ENCODE results near the gene BLCAP. TPM values are rescaled to one million over a fixed set of nuclear protein-coding genes. Genes with fewer than 3 reads are reported as not detected.

The BLCAP gene
- total RNA-seq, 1 donor from 2014 or later: 111 TPM

DNA sequence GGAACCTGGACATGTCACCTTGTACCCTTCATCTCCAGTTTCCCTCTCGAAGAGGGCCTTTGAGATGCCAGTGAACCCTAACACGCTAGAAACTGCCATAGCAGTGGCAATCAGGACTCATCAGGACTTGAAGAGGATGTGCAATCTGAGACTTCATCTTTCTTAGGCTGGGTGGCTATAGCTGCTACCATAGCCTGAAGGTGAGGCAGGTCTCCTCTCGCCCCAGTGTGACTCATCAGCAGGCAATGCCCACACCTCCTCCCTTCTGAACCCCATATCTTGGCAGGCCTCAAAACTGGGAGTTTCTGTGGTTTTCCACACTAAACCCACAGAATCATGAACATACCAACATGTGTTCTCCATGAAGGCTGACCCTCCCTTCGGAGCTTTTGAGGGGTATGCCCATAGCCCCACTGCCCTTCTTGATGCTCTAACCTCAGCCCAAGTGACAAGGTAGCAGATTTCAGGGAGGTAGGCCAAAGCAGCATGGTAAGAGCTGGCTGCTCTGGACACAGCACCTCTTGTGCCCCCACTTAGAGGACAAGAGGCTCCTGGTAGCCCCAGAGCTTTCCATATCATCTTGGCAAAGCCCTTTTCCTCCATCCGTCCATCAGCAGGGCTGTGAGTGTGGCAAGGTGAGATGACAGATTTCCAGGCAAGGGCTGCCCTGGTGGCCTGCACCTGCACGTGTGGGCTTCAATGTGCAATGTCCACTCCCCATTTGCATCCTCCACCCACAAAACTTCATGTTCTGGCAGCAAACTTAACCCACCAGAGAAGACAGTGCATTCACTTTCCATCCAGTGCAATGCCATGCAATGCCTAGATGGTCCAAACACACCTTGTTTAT, 2.6 kb downstream of the BLCAP start:
- Mint-ChIP-seq H3K4me1 (ENCODE audit: low read depth, unreplicated experiment) (peaks cover 30% of the 10 kb centered on the region), H3K9me3 (ENCODE audit: unreplicated experiment) (no peaks in the 10 kb centered on the region), H3K4me3 (ENCODE audit: unreplicated experiment) (peak overlapping the region; percentile 96), H3K27ac (ENCODE audit: unreplicated experiment) (no peak overlapping the region), H3K27me3 (ENCODE audit: low read depth, unreplicated experiment) (no peaks in the 10 kb centered on the region), H3K36me3 (ENCODE audit: low read depth, unreplicated experiment) (peaks cover 17% of the 10 kb centered on the region)
- H3K9me3 ChIP-seq (ENCODE audit: insufficient read depth, low read depth, low read length): no peaks in the 10 kb centered on the region
- no peak overlapping the region for H2AFZ ChIP-seq (ENCODE audit: low read depth, low read length)
- H3K4me2 ChIP-seq (ENCODE audit: low read length): peak overlapping the region; percentile 88
- H3K79me2 ChIP-seq (ENCODE audit: insufficient read depth, low read length): peaks cover 76% of the 10 kb centered on the region
- peaks cover 68% of the 10 kb centered on the region for H4K20me1 ChIP-seq (ENCODE audit: insufficient read depth, low read length)
- H3K4me1 ChIP-seq (ENCODE audit: insufficient read depth, low read length): peaks cover 35% of the 10 kb centered on the region
- TF ChIP-seq, protein P1, sequence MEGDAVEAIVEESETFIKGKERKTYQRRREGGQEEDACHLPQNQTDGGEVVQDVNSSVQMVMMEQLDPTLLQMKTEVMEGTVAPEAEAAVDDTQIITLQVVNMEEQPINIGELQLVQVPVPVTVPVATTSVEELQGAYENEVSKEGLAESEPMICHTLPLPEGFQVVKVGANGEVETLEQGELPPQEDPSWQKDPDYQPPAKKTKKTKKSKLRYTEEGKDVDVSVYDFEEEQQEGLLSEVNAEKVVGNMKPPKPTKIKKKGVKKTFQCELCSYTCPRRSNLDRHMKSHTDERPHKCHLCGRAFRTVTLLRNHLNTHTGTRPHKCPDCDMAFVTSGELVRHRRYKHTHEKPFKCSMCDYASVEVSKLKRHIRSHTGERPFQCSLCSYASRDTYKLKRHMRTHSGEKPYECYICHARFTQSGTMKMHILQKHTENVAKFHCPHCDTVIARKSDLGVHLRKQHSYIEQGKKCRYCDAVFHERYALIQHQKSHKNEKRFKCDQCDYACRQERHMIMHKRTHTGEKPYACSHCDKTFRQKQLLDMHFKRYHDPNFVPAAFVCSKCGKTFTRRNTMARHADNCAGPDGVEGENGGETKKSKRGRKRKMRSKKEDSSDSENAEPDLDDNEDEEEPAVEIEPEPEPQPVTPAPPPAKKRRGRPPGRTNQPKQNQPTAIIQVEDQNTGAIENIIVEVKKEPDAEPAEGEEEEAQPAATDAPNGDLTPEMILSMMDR (IDR thresholded peaks at IDR 0.05; ENCODE audit: insufficient read depth, low read depth, low read length): no peak
- no peak for TF ChIP-seq EZH2 (IDR thresholded peaks at IDR 0.05; ENCODE audit: insufficient read depth, low read length)
- FAIRE-seq (no peak), DNase-seq (ENCODE audit: low read depth) (peak; percentile 54)
- no peak overlapping the region for H3K27ac ChIP-seq (ENCODE audit: low read depth, low read length)
- H3K4me3 ChIP-seq (ENCODE audit: insufficient read depth, low read depth, low read length): no peak overlapping the region
- no peaks in the 10 kb centered on the region for H3K27me3 ChIP-seq (ENCODE audit: insufficient read depth, low read length)
- H3K9ac ChIP-seq (ENCODE audit: low read length): no peak overlapping the region
- no peaks in the 10 kb centered on the region for H3K36me3 ChIP-seq (ENCODE audit: insufficient read depth, low read length)

DNA sequence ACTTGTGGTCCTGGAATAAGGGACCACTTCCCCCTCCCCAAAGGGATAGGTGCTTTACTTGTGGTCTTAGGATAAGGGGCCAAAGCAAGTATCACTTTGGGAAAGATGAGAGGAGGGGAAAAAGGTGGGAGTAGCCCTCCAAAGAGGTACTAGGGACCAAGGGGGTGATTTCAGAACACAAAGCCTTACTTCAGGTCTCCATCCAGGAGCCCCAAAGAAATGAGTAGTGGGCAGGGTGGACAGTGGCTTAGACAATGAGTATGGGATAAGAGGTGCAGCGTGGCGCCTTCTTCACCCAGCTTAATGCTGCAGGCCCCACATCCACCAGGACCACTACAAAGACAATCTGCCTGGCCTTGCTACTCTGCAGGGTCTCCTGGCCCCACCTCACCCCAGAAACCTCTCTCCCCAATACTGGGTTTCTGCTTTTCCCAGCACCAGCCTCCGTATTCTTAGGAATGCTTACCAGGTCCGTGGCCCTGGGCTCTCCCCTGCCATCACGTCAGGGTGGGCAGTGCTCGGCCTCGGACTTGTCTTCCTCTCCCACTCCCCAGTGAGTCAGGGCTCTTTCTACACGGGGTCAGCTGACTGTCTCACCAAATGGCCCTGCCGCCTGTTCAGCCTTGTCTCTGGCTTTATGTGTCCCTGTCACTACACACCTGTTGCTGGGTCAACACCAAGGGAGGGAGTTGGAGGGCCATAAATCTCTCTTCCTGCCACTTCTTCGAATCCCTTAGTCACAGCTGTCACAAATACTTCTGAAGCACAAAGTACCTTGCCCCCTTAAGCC, 3.6 kb downstream of the BLCAP start:
- Histone ChIP-seq H3K79me2 (ENCODE audit: insufficient read depth, low read length) (peaks cover 86% of the 10 kb centered on the region), H3K4me2 (ENCODE audit: low read length) (peak overlapping the region; percentile 88), H3K4me3 (ENCODE audit: insufficient read depth, low read depth, low read length) (no peak overlapping the region), H3K27ac (ENCODE audit: low read depth, low read length) (no peak overlapping the region), H2AFZ (ENCODE audit: low read depth, low read length) (no peak overlapping the region), H3K9ac (ENCODE audit: low read length) (no peak overlapping the region), H3K9me3 (ENCODE audit: insufficient read depth, low read depth, low read length) (no peaks in the 10 kb centered on the region), H4K20me1 (ENCODE audit: insufficient read depth, low read length) (peaks cover 78% of the 10 kb centered on the region), H3K36me3 (ENCODE audit: insufficient read depth, low read length) (no peaks in the 10 kb centered on the region), H3K27me3 (ENCODE audit: insufficient read depth, low read length) (no peaks in the 10 kb centered on the region), H3K4me1 (ENCODE audit: insufficient read depth, low read length) (peaks cover 44% of the 10 kb centered on the region)
- Mint-ChIP-seq H3K36me3 (ENCODE audit: low read depth, unreplicated experiment) (peaks cover 17% of the 10 kb centered on the region), H3K27ac (ENCODE audit: unreplicated experiment) (no peak overlapping the region), H3K9me3 (ENCODE audit: unreplicated experiment) (no peaks in the 10 kb centered on the region), H3K4me3 (ENCODE audit: unreplicated experiment) (peak overlapping the region; percentile 96), H3K27me3 (ENCODE audit: low read depth, unreplicated experiment) (no peaks in the 10 kb centered on the region), H3K4me1 (ENCODE audit: low read depth, unreplicated experiment) (peaks cover 29% of the 10 kb centered on the region)
- DNase-seq (ENCODE audit: low read depth) (no peak), FAIRE-seq (no peak)
- TF ChIP-seq EZH2 (IDR thresholded peaks at IDR 0.05; ENCODE audit: insufficient read depth, low read length): no peak
- TF ChIP-seq, protein P1 (IDR thresholded peaks at IDR 0.05; ENCODE audit: insufficient read depth, low read depth, low read length): no peak

Data from astrocyte (in vitro differentiated cells and primary cell).